HEK293T (cell line): Measurements from ENCODE around the gene EFTUD2.

Experiments used
- ARNT ChIP-seq: fragments of 450-650 bp; IDR thresholded peaks from 2 replicates; pipeline ENCODE4 v1.6.1; 2017; ENCODE audit warnings: mild to moderate bottlenecking
- BHLHE40 ChIP-seq: fragments of 450-650 bp; IDR thresholded peaks from 2 replicates; pipeline ENCODE4 v1.6.1; 2016; ENCODE audit warnings: mild to moderate bottlenecking, moderate library complexity, borderline replicate concordance
- CTBP1 ChIP-seq: fragments of 450-650 bp; IDR thresholded peaks from 2 replicates; pipeline ENCODE4 v1.6.1; 2016; ENCODE audit warnings: borderline replicate concordance
- FOXA1 ChIP-seq: fragments of 450-650 bp; IDR thresholded peaks from 2 replicates; pipeline ENCODE4 v1.6.1; 2016; ENCODE audit warnings: mild to moderate bottlenecking
- FOXK2 ChIP-seq: fragments of 450-650 bp; IDR thresholded peaks from 2 replicates; pipeline ENCODE4 v1.6.1; 2016; ENCODE audit warnings: mild to moderate bottlenecking
- FOXM1 ChIP-seq: fragments of 450-650 bp; IDR thresholded peaks from 2 replicates; pipeline ENCODE4 v1.6.1; 2017; ENCODE audit warnings: mild to moderate bottlenecking, borderline replicate concordance
- LEF1 ChIP-seq: fragments of 450-650 bp; IDR thresholded peaks from 2 replicates; pipeline ENCODE4 v1.6.1; 2017; ENCODE audit warnings: mild to moderate bottlenecking, borderline replicate concordance
- NFRKB ChIP-seq: fragments of 450-650 bp; IDR thresholded peaks from 2 replicates; pipeline ENCODE4 v1.6.1; 2016; ENCODE audit warnings: mild to moderate bottlenecking, moderate library complexity
- SP1 ChIP-seq: fragments of 450-650 bp; IDR thresholded peaks from 2 replicates; pipeline ENCODE4 v1.6.1; 2017
- SUZ12 ChIP-seq: fragments of 450-650 bp; IDR thresholded peaks from 2 replicates; pipeline ENCODE4 v1.6.1; 2016; ENCODE audit warnings: mild to moderate bottlenecking
- ZNF384 ChIP-seq: fragments of 450-650 bp; IDR thresholded peaks from 2 replicates; pipeline ENCODE4 v1.6.1; 2016
- TF ChIP-seq, protein P1 (sequence below): fragments of 450-650 bp; IDR thresholded peaks from 2 replicates; pipeline ENCODE4 v1.6.1; 2016

- no peak for TF ChIP-seq SUZ12
- TF ChIP-seq FOXA1, result no peak
- no peak for TF ChIP-seq FOXM1
- no peak for TF ChIP-seq CTBP1
- TF ChIP-seq, protein P1, sequence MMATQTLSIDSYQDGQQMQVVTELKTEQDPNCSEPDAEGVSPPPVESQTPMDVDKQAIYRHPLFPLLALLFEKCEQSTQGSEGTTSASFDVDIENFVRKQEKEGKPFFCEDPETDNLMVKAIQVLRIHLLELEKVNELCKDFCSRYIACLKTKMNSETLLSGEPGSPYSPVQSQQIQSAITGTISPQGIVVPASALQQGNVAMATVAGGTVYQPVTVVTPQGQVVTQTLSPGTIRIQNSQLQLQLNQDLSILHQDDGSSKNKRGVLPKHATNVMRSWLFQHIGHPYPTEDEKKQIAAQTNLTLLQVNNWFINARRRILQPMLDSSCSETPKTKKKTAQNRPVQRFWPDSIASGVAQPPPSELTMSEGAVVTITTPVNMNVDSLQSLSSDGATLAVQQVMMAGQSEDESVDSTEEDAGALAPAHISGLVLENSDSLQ, result no peak
- no peak for TF ChIP-seq NFRKB
- no peak for TF ChIP-seq FOXK2
- TF ChIP-seq ARNT, result no peak
- TF ChIP-seq LEF1, result no peak
- TF ChIP-seq ZNF384, result no peak
- TF ChIP-seq SP1, result no peak
- no peak for TF ChIP-seq BHLHE40
Observed at GRCh38 chr17:44915321-44915726, 16.1 kb upstream of the EFTUD2 start, which contains the start of gene GFAP.
